Endothelial cell (in vitro differentiated cells): ENCODE data around the gene TBCE. TPM values are rescaled to one million over a fixed set of nuclear protein-coding genes. Genes with fewer than 3 reads are reported as not detected.

Experiments used
- DNase-seq: peaks from one replicate; pipeline ENCODE4 v3.0.0; 2021; ENCODE audit warnings: low spot score
- H3K27ac Mint-ChIP-seq: one replicate; pipeline ENCODE4 v1.8.0; 2021; ENCODE audit warnings: mixed read lengths, inconsistent platforms; ENCODE audit not compliant: unreplicated experiment
- H3K27me3 Mint-ChIP-seq: one replicate; pipeline ENCODE4 v1.8.0; 2021; ENCODE audit warnings: mild to moderate bottlenecking, moderate library complexity, mixed read lengths, inconsistent platforms; ENCODE audit not compliant: unreplicated experiment
- H3K36me3 Mint-ChIP-seq: one replicate; pipeline ENCODE4 v1.8.0; 2021; ENCODE audit warnings: mild to moderate bottlenecking, low read depth, mixed read lengths, inconsistent platforms; ENCODE audit not compliant: unreplicated experiment
- H3K4me1 Mint-ChIP-seq: one replicate; pipeline ENCODE4 v1.8.0; 2021; ENCODE audit warnings: mild to moderate bottlenecking, mixed read lengths, inconsistent platforms; ENCODE audit not compliant: unreplicated experiment
- H3K4me3 Mint-ChIP-seq: one replicate; pipeline ENCODE4 v1.8.0; 2021; ENCODE audit warnings: mild to moderate bottlenecking, mixed read lengths, inconsistent platforms; ENCODE audit not compliant: unreplicated experiment
- H3K9me3 Mint-ChIP-seq: one replicate; pipeline ENCODE4 v1.8.0; 2021; ENCODE audit warnings: mixed read lengths, inconsistent platforms; ENCODE audit not compliant: unreplicated experiment
- CTCF ChIP-seq: fragments of 200-600 bp; sonication (generic); IDR thresholded peaks from one replicate; pipeline ENCODE4 v1.5.0; 2021; ENCODE audit warnings: antibody characterized with exemption; ENCODE audit not compliant: unreplicated experiment
- total RNA-seq: library from RNA; stranded (reverse); fragmentation: NEBNext Ultra II Directional; extraction: Animal tissue kit (Norgen Biotek cat#: 25700); gene quantifications from one replicate; pipeline ENCODE4 v1.2.1, GENCODE V29; 2021; ENCODE audit not compliant: unreplicated experiment

The TBCE gene
- total RNA-seq, 1 donor from 2014 or later = 24.7 TPM

GRCh38 chr1:235391874-235392273, 24.6 kb downstream of the TBCE start:
- no peaks in the 10 kb centered on the region for H3K27me3 Mint-ChIP-seq

GRCh38 chr1:235397733-235398132, 30.5 kb downstream of the TBCE start:
- H3K36me3 Mint-ChIP-seq = no peaks in the 10 kb centered on the region
- H3K4me3 Mint-ChIP-seq = no peak overlapping the region
- no peak for TF ChIP-seq CTCF
- no peak for DNase-seq
- H3K27me3 Mint-ChIP-seq = no peaks in the 10 kb centered on the region
- H3K9me3 Mint-ChIP-seq = no peaks in the 10 kb centered on the region
- H3K27ac Mint-ChIP-seq = no peak overlapping the region
- H3K4me1 Mint-ChIP-seq = peaks cover 3% of the 10 kb centered on the region

More at GRCh38 chr1:235391874-235392273, 24.6 kb downstream of the TBCE start:
- Mint-ChIP-seq H3K36me3 (peaks cover 15% of the 10 kb centered on the region), H3K4me1 (no peaks in the 10 kb centered on the region), H3K9me3 (no peaks in the 10 kb centered on the region), H3K27ac (no peak overlapping the region), H3K4me3 (no peak overlapping the region)
- no peak for DNase-seq
- TF ChIP-seq CTCF = no peak

- no peak for DNase-seq
- Mint-ChIP-seq H3K27ac (no peak overlapping the region), H3K9me3 (no peaks in the 10 kb centered on the region), H3K27me3 (no peaks in the 10 kb centered on the region), H3K36me3 (peaks cover 3% of the 10 kb centered on the region), H3K4me3 (no peak overlapping the region), H3K4me1 (peaks cover 3% of the 10 kb centered on the region)
- TF ChIP-seq CTCF = no peak
Observed at GRCh38 chr1:235399661-235400060, 32.4 kb downstream of the TBCE start.

GRCh38 chr1:235401251-235401650, 34.0 kb downstream of the TBCE start:
- peaks cover 3% of the 10 kb centered on the region for H3K36me3 Mint-ChIP-seq
- H3K4me1 Mint-ChIP-seq = peaks cover 3% of the 10 kb centered on the region
- TF ChIP-seq CTCF = no peak
- DNase-seq = no peak
- no peak overlapping the region for H3K27ac Mint-ChIP-seq
- no peaks in the 10 kb centered on the region for H3K9me3 Mint-ChIP-seq
- no peaks in the 10 kb centered on the region for H3K27me3 Mint-ChIP-seq
- H3K4me3 Mint-ChIP-seq = no peak overlapping the region

- TF ChIP-seq CTCF = no peak
- Mint-ChIP-seq H3K27ac (peak overlapping the region; percentile 25), H3K4me3 (no peak overlapping the region), H3K9me3 (no peaks in the 10 kb centered on the region), H3K27me3 (no peaks in the 10 kb centered on the region), H3K36me3 (peaks cover 3% of the 10 kb centered on the region), H3K4me1 (peaks cover 3% of the 10 kb centered on the region)
- DNase-seq = no peak
Observed at GRCh38 chr1:235402457-235403200, 35.4 kb downstream of the TBCE start.
